ENCODE results near the gene TMEM179. TPM values are rescaled to one million over a fixed set of nuclear protein-coding genes. Genes with fewer than 3 reads are reported as not detected.

Gene TMEM179
- total RNA-seq, 4 donors from 2014 or later: 2.3 TPM; not detected in 3

GRCh38 chr14:104601786-104602185 lies 2.8 kb downstream of the TMEM179 start:
- DNase-seq: no peak
- peaks cover 7 to 8% of the 10 kb centered on the region in 2 donors for H3K27me3 ChIP-seq
- H3K27ac ChIP-seq: no peak overlapping the region
- no peak overlapping the region for H3K4me3 ChIP-seq
- H3K4me1 ChIP-seq: peaks cover 0 to 7% of the 10 kb centered on the region in 2 donors
- no peaks in the 10 kb centered on the region for H3K36me3 ChIP-seq
- H3K9me3 ChIP-seq: no peaks in the 10 kb centered on the region
- intact Hi-C loops (cut with DNase I; ENCODE audit: low total_unique reads): no loop called here
- no peak for TF ChIP-seq POLR2A (IDR thresholded peaks at IDR 0.05)
- TF ChIP-seq CTCF (IDR thresholded peaks at IDR 0.05): no peak

- H3K36me3 ChIP-seq: no peaks in the 10 kb centered on the region
- intact Hi-C loops (cut with DNase I; ENCODE audit: low total_unique reads): no loop called here
- no peak for DNase-seq
- peaks cover 0 to 7% of the 10 kb centered on the region in 2 donors for H3K4me1 ChIP-seq
- no peak for TF ChIP-seq POLR2A (IDR thresholded peaks at IDR 0.05)
- TF ChIP-seq CTCF (IDR thresholded peaks at IDR 0.05): no peak
- H3K9me3 ChIP-seq: no peaks in the 10 kb centered on the region
- no peak overlapping the region for H3K4me3 ChIP-seq
- H3K27me3 ChIP-seq: peaks cover 7 to 8% of the 10 kb centered on the region in 2 donors
- H3K27ac ChIP-seq: no peak overlapping the region
These were observed 3.8 kb downstream of the TMEM179 start for GRCh38 chr14:104600805-104601204.

GRCh38 chr14:104600141-104600643 lies 4.4 kb downstream of the TMEM179 start:
- TF ChIP-seq CTCF (IDR thresholded peaks at IDR 0.05): no peak
- TF ChIP-seq POLR2A (IDR thresholded peaks at IDR 0.05): no peak
- Histone ChIP-seq H3K4me3 (no peak overlapping the region), H3K27me3 (peaks cover 7 to 8% of the 10 kb centered on the region in 2 donors), H3K27ac (no peak overlapping the region), H3K36me3 (no peaks in the 10 kb centered on the region), H3K4me1 (peaks cover 0 to 7% of the 10 kb centered on the region in 2 donors), H3K9me3 (no peaks in the 10 kb centered on the region)
- DNase-seq: no peak
- intact Hi-C loops (cut with DNase I; ENCODE audit: low total_unique reads): no loop called here

GRCh38 chr14:104599446-104599845 lies 5.1 kb downstream of the TMEM179 start:
- Histone ChIP-seq H3K27ac (no peak overlapping the region), H3K9me3 (no peaks in the 10 kb centered on the region), H3K27me3 (peaks cover 7 to 8% of the 10 kb centered on the region in 2 donors), H3K4me3 (no peak overlapping the region), H3K36me3 (no peaks in the 10 kb centered on the region), H3K4me1 (peaks cover 0 to 3% of the 10 kb centered on the region in 2 donors)
- DNase-seq: no peak
- intact Hi-C loops (cut with DNase I; ENCODE audit: low total_unique reads): no loop called here
- TF ChIP-seq POLR2A (IDR thresholded peaks at IDR 0.05): no peak
- no peak for TF ChIP-seq CTCF (IDR thresholded peaks at IDR 0.05)

GRCh38 chr14:104598910-104599273 lies 5.7 kb downstream of the TMEM179 start:
- Histone ChIP-seq H3K27ac (no peak overlapping the region), H3K27me3 (peaks cover 4 to 8% of the 10 kb centered on the region in 2 donors), H3K4me3 (no peak overlapping the region), H3K36me3 (no peaks in the 10 kb centered on the region), H3K9me3 (no peaks in the 10 kb centered on the region), H3K4me1 (no peaks in the 10 kb centered on the region)
- intact Hi-C loops (cut with DNase I; ENCODE audit: low total_unique reads): no loop called here
- DNase-seq: no peak
- TF ChIP-seq CTCF (IDR thresholded peaks at IDR 0.05): no peak
- TF ChIP-seq POLR2A (IDR thresholded peaks at IDR 0.05): no peak

Data from uterus (tissue), 4 donors.